GM13977 (cell line): Measurements from ENCODE around the gene AKAP8L.
A peak's percentile ranks its signal among the peaks of the same experiment; 100 is the strongest.

Experiments used
- DNase-seq: peaks from one replicate; pipeline ENCODE4 v3.0.0; 2012; ENCODE audit warnings: low spot score
- in situ Hi-C: fragments of 300-500 bp; cut with MboI; formaldehyde crosslinking; loops from one replicate; pipeline ENCODE4 v1.12.0; 2022; ENCODE audit warnings: low sequenced_read_pairs, low pct_unique_long_range_greater_than_20kb, mixed read lengths, inconsistent platforms; ENCODE audit not compliant: unreplicated experiment
- TF ChIP-seq, protein P1 (sequence below): IDR thresholded peaks from 2 replicates; pipeline ENCODE4 v1.5.1; 2012; ENCODE audit warnings: mild to moderate bottlenecking, control low read depth; ENCODE audit not compliant: insufficient read depth; ENCODE audit errors: extremely low read depth, missing control alignments

Gene AKAP8L, protein sequence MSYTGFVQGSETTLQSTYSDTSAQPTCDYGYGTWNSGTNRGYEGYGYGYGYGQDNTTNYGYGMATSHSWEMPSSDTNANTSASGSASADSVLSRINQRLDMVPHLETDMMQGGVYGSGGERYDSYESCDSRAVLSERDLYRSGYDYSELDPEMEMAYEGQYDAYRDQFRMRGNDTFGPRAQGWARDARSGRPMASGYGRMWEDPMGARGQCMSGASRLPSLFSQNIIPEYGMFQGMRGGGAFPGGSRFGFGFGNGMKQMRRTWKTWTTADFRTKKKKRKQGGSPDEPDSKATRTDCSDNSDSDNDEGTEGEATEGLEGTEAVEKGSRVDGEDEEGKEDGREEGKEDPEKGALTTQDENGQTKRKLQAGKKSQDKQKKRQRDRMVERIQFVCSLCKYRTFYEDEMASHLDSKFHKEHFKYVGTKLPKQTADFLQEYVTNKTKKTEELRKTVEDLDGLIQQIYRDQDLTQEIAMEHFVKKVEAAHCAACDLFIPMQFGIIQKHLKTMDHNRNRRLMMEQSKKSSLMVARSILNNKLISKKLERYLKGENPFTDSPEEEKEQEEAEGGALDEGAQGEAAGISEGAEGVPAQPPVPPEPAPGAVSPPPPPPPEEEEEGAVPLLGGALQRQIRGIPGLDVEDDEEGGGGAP

GRCh38 chr19:15418579-15419412, at the start of gene AKAP8L:
Gene AKAP8L (minus strand): TSS chr19:15418988. CDS start chr19:15418923, 65 bp downstream.
- in situ Hi-C loops = no loop called here
- DNase-seq = peak; percentile 100
- TF ChIP-seq, protein P1, sequence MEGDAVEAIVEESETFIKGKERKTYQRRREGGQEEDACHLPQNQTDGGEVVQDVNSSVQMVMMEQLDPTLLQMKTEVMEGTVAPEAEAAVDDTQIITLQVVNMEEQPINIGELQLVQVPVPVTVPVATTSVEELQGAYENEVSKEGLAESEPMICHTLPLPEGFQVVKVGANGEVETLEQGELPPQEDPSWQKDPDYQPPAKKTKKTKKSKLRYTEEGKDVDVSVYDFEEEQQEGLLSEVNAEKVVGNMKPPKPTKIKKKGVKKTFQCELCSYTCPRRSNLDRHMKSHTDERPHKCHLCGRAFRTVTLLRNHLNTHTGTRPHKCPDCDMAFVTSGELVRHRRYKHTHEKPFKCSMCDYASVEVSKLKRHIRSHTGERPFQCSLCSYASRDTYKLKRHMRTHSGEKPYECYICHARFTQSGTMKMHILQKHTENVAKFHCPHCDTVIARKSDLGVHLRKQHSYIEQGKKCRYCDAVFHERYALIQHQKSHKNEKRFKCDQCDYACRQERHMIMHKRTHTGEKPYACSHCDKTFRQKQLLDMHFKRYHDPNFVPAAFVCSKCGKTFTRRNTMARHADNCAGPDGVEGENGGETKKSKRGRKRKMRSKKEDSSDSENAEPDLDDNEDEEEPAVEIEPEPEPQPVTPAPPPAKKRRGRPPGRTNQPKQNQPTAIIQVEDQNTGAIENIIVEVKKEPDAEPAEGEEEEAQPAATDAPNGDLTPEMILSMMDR = peak; percentile 82

DNA sequence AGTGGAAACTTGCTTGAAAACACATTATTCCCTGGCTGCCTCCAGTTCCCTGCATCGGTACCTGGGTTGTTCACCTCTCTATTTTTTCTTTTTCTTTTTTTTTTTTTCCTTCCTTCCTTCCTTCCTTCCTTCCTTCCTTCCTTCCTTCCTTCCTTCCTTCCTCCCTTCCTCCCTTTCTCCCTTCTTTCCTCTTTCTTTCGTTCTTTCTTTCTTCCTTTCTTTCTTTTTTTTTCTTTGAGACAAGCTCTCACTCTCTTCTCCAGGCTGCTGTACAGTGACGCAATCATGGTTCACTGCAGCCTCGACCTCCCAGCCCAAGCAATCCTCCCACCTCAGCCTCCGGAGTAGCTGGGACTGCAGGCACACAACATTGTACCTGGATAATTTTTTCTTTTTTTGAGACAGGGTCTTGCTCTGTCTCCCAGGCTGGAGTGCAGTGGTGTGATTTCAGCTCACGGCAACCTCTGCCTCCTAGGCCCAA, 49.0 kb upstream of the AKAP8L start:
- in situ Hi-C loops = no loop called here
- no peak for DNase-seq
- TF ChIP-seq, protein P1 = no peak

GRCh38 chr19:15466851-15467733, 48.3 kb upstream of the AKAP8L start:
- TF ChIP-seq, protein P1 = no peak
- peak; percentile 62 for DNase-seq
- in situ Hi-C loops = no loop called here

DNA sequence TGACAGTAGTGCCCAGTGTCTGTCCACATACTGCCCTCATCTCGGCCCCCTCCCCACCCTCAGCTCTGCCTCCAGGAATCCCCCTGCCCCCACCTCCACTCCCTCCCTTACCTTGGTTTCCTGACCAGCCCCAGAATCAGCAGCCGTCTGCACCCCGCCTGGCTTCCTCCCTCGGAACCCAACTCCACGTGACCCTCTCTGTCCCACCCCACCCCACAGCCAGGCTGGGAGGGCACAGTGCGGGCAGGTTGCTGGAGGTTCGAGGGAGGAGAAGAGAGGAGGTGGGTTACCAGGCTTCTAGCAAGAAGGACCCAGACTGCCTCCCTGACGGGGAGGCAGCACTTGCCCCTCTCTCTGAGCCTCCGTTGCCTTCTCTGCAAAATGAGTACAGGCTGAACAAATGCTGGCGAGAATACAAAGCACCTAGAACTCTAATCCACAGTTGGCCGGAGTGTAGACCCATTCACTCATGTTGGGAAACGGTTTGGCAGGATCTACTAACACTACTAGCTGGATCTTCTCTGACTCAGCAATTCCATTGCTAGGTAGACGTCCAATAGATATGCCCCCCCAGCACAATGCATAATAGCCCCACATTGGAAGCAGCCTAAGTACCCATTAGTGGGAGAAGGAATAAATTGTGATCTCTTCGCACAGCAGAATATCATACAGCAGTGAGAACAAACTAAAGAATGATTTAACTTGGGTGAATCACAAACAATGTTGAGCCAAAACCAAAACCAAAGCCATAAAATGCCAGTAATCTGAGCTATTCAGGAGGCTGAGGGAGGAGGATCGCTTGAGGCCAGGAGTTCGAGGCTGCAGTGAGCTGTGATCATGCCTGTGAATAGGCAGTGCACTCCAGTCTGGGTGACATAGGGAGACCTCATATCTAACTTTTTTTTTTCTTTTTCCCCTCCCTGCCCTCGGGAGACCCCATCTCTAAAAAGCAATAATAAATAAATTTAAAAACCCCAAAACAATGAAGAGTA, 45.9 kb upstream of the AKAP8L start, which contains the start of gene RASAL3:
Gene RASAL3, minus strand, starts transcription at position 151 of the 992 bp plus-strand sequence. CDS start 186 bp downstream, outside the sequence.
- TF ChIP-seq, protein P1 = no peak
- in situ Hi-C loops = no loop called here
- DNase-seq = peak; percentile 66

- in situ Hi-C loops = no loop called here
- peak; percentile 74 for DNase-seq
- TF ChIP-seq, protein P1 = no peak
Observed at GRCh38 chr19:15463861-15464371, 45.1 kb upstream of the AKAP8L start.
